NCI-H2227 (cell line): ENCODE data around the gene ARL6IP1.
"Not testable (repeated sequence)": the region's sequence is repeated elsewhere in the genome, so short reads cannot be mapped to it uniquely, and the experiment has no call there.

Experiments used
- DNase-seq: peaks from one replicate; lab custom pipeline; 2025; ENCODE audit not compliant: unreplicated experiment; lab: John Stamatoyannopoulos, UW

ARL6IP1 gene

DNA sequence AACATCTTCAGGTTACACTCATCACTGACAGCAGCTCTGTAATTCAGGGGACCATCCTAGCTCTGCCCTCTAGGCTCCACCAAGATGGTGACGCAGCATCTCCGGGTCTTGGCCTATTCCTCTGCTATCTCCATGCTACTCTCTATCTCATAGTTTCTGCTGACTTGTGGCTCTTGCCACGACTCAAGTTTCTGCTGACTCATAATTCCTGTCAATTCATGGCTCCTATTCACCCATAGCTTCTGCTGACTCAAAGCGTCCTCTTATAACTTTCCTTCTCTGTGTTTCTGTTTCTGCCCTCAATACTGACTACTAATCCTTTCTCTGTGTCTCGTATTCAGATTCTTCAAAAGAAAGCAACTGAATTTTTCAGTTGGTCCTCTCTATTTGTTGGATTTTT lies 38.6 kb downstream of the ARL6IP1 start:
- not testable (repeated sequence) for DNase-seq

DNA sequence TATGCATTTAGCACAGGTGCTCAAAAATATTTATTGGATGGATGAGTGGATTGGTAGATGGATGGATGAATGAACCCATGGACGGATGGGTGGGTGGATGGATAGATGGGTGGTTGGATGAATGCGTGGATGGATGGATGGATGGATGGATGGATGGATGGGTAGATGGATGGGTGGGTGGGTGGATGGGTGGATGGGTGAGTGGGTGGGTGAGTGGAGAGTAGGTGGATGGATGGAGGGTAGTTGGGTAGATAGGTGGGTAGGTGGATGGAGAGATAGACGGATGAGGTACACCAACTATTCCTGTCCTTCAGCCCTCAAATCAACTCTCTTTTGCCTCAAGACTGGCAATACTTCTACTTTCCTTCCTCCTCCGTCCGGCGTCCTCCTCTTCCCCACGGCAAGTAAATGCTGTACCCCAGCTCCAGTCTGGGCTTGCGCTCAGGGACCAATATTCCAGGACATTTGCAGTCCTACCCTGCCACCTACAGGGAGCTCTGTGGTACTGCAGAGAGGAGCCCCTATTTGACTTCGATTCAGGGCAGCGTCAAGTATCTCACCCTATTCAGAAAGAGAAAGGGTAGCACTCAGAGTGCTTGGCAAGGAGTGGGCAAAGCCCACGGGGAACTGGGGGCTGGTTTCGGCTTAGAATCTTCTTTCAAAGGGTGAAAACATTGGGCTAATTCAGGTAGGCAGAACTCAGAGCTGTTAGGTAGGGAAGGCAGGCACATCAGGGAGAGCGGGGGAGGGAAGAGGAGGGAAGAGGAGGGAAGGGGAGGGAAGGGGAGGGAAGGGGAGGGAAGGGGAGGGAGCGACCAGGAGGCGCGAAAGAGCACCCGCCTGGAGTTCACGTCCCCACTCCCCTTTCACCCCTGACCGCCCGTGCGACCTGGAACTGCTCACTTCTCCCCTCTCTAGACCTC lies 41.5 kb downstream of the ARL6IP1 start:
- peak; percentile 74 for DNase-seq

DNA sequence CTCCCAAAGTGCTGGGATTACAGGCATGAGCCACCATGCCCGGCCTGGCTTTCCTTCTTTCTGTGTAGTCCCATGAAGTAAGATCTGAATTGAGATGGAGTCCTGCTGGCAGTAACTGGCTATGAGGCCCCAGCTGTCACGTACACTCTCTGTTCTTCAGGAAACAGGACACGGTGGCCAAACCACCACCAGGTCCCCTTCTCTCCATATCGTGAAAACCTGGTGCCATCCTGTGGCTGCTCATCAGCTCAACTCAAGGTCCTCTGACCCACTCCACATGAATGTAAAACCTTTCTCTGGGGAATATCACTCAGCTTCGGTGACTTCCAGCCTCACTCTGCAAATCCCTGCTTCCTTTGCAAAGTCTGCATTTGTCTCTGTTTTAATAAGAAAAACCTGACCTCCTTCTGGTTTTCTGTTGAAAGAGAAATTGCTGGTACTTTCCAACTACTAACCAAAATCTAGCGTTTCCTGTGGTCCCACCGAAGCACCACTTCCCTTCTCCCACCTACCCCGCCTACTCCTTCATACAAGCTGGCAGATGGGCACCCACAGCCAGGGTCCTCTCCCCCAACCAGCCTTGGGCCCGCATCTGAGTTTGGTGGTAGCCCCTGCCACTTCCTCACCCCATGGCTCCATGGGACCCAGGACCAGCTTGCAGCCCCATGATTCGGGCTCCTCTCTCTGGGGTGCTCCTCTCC lies 43.2 kb downstream of the ARL6IP1 start:
- not testable (repeated sequence) for DNase-seq

DNA sequence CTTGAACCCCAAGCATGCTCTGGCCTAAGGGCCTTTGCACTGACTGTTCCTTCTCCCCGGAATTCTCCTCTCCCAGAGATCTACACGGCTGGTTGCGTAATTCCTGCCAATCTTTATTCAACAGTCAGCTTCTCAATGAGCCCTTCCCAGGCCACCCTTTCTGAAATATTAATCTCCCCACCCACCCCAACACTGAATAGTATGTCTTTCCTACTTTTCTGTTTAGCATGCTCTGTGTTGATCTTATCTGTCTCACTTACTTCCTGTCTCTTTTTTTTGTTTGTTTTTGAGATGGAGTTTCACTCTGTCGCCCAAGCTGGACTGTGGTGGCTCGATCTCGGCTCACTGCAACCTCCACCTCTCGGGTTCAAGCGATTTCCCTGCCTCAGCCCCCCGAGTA lies 44.7 kb downstream of the ARL6IP1 start:
- not testable (repeated sequence) for DNase-seq

DNA sequence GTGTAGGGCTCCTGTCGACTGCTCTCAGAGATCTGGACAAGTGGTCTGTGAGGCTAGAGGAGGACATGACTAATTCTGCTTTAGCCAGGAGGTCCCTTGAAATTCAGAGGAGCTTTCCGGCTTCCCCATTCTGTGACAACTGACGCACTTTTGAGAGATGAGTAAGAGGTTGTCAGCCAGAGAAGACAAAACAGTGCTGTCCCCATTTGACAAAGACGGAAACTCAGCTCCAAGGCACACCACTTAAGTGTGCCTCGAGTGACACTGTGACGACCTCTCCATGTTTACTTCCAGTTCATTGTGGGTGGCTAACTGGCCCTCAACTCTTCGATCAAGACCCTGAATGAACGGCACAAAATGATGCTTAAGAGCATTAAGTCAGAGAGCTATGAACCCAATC lies 58.5 kb downstream of the ARL6IP1 start:
- not testable (repeated sequence) for DNase-seq
